Measurements from ENCODE around the gene SLC26A5. TPM values are rescaled to one million over a fixed set of nuclear protein-coding genes. Genes with fewer than 3 reads are reported as not detected.

Gene SLC26A5
- total RNA-seq, 4 donors from 2014 or later = 0.42 to 5.3 (median 0.90) TPM

GRCh38 chr7:103445228-103446048 is 569 bp downstream of the SLC26A5 start:
- Histone ChIP-seq H3K27me3 (peaks cover 33% of the 10 kb centered on the region), H3K27ac (peak overlapping the region; percentile 24), H3K4me1 (peaks cover 24% of the 10 kb centered on the region), H3K9me3 (no peaks in the 10 kb centered on the region), H3K4me3 (peak overlapping the region; percentile 53), H3K36me3 (no peaks in the 10 kb centered on the region)
- DNase-seq (ENCODE audit: low spot score in 2 of 2) = no peak
- 6% methylated on average over 45 of the region's 48 CpGs for WGBS
- TF ChIP-seq EP300 (IDR thresholded peaks at IDR 0.05) (no peak), CTCF (IDR thresholded peaks at IDR 0.05) (no peak), POLR2AphosphoS5 (IDR thresholded peaks at IDR 0.05) (no peak), POLR2A (IDR thresholded peaks at IDR 0.05) (no peak)

- Histone ChIP-seq H3K9me3 (no peaks in the 10 kb centered on the region), H3K4me1 (no peaks in the 10 kb centered on the region), H3K36me3 (no peaks in the 10 kb centered on the region), H3K4me3 (no peak overlapping the region), H3K27ac (no peak overlapping the region), H3K27me3 (peaks cover 7% of the 10 kb centered on the region)
- TF ChIP-seq POLR2A (IDR thresholded peaks at IDR 0.05) (no peak), EP300 (IDR thresholded peaks at IDR 0.05) (no peak), POLR2AphosphoS5 (IDR thresholded peaks at IDR 0.05) (no peak), CTCF (IDR thresholded peaks at IDR 0.05) (no peak)
- no peak for DNase-seq (ENCODE audit: low spot score in 2 of 2)
- WGBS = 94% methylated on average over 8 of the region's 8 CpGs
These were observed 6.3 kb downstream of the SLC26A5 start for GRCh38 chr7:103439661-103440060.

- Histone ChIP-seq H3K4me1 (no peaks in the 10 kb centered on the region), H3K36me3 (no peaks in the 10 kb centered on the region), H3K27me3 (peaks cover 4% of the 10 kb centered on the region), H3K9me3 (no peaks in the 10 kb centered on the region), H3K27ac (no peak overlapping the region), H3K4me3 (no peak overlapping the region)
- no peak for DNase-seq (ENCODE audit: low spot score in 2 of 2)
- 34% methylated on average over 1 of the region's 1 CpG for WGBS
- TF ChIP-seq CTCF (IDR thresholded peaks at IDR 0.05) = no peak
- TF ChIP-seq POLR2AphosphoS5 (IDR thresholded peaks at IDR 0.05) = no peak
- no peak for TF ChIP-seq POLR2A (IDR thresholded peaks at IDR 0.05)
- no peak for TF ChIP-seq EP300 (IDR thresholded peaks at IDR 0.05)
These were observed 8.4 kb downstream of the SLC26A5 start for GRCh38 chr7:103437623-103438022.

GRCh38 chr7:103432712-103433111 is 13.3 kb downstream of the SLC26A5 start:
- 79% methylated on average over 1 of the region's 1 CpG for WGBS
- Histone ChIP-seq H3K9me3 (no peaks in the 10 kb centered on the region), H3K4me1 (no peaks in the 10 kb centered on the region), H3K36me3 (no peaks in the 10 kb centered on the region), H3K27ac (no peak overlapping the region), H3K27me3 (no peaks in the 10 kb centered on the region), H3K4me3 (no peak overlapping the region)
- no peak for DNase-seq (ENCODE audit: low spot score in 2 of 2)
- no peak for TF ChIP-seq CTCF (IDR thresholded peaks at IDR 0.05)
- no peak for TF ChIP-seq POLR2A (IDR thresholded peaks at IDR 0.05)
- TF ChIP-seq POLR2AphosphoS5 (IDR thresholded peaks at IDR 0.05) = no peak
- no peak for TF ChIP-seq EP300 (IDR thresholded peaks at IDR 0.05)

GRCh38 chr7:103425177-103425576 is 20.8 kb downstream of the SLC26A5 start:
- 59% methylated on average over 1 of the region's 1 CpG for WGBS
- H3K4me3 ChIP-seq = no peak overlapping the region

More at GRCh38 chr7:103425177-103425576, 20.8 kb downstream of the SLC26A5 start:
- H3K9me3 ChIP-seq = no peaks in the 10 kb centered on the region
- DNase-seq (ENCODE audit: low spot score in 2 of 2) = no peak
- TF ChIP-seq POLR2AphosphoS5 (IDR thresholded peaks at IDR 0.05) = no peak
- no peaks in the 10 kb centered on the region for H3K27me3 ChIP-seq
- no peaks in the 10 kb centered on the region for H3K36me3 ChIP-seq
- no peaks in the 10 kb centered on the region for H3K4me1 ChIP-seq
- no peak overlapping the region for H3K27ac ChIP-seq
